Measurements from ENCODE around the gene FAM174C. TPM values are rescaled to one million over a fixed set of nuclear protein-coding genes. Genes with fewer than 3 reads are reported as not detected.
"Not testable (repeated sequence)": the region's sequence is repeated elsewhere in the genome, so short reads cannot be mapped to it uniquely, and the experiment has no call there.

FAM174C gene
- total RNA-seq, 4 donors from 2014 or later: 47.2 to 69.1 (median 59.3) TPM

DNA sequence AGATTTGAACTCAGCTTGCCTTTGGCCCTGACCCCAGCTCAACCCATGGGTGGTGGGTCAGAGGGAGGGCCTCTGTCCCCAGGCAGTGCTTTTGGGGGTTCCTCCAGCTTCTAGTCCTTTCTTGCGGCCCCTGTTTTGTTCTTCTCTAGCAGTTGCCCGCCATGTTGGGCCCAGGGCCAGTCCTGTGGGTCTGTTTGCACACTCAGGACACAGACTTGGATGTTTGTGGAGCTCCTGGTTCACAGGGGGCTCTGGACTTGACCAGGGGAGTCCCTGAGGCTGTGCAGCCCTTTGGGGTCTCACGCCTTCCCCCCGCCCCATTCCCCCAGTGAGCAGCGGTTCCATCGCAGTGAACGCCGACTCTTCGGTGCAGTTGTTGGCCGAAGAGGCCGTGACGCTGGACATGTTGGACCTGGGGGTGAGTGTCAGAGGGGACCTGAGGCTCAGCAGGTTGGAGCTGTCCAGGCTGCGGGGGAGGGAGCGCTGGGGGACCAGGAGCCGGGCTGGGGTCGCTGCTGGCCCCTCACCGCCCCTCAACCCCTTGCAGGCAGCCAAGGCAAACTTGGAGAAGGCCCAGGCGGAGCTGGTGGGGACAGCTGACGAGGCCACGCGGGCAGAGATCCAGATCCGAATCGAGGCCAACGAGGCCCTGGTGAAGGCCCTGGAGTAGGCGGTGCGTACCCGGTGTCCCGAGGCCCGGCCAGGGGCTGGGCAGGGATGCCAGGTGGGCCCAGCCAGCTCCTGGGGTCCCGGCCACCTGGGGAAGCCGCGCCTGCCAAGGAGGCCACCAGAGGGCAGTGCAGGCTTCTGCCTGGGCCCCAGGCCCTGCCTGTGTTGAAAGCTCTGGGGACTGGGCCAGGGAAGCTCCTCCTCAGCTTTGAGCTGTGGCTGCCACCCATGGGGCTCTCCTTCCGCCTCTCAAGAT is 31.3 kb upstream of the FAM174C start:
- ATAC-seq (ENCODE audit: low FRiP score) (peak; percentile 19), DNase-seq (ENCODE audit: low spot score) (peak; percentile 70)
- TF ChIP-seq CTCF (IDR thresholded peaks at IDR 0.05): peak in 2 of 3 donors; percentile 38 to 87

GRCh38 chr19:1244693-1245451 is 30.5 kb upstream of the FAM174C start:
- TF ChIP-seq CTCF (IDR thresholded peaks at IDR 0.05): no peak
- DNase-seq (ENCODE audit: low spot score) (no peak), ATAC-seq (ENCODE audit: low FRiP score) (peak; percentile 1)

DNA sequence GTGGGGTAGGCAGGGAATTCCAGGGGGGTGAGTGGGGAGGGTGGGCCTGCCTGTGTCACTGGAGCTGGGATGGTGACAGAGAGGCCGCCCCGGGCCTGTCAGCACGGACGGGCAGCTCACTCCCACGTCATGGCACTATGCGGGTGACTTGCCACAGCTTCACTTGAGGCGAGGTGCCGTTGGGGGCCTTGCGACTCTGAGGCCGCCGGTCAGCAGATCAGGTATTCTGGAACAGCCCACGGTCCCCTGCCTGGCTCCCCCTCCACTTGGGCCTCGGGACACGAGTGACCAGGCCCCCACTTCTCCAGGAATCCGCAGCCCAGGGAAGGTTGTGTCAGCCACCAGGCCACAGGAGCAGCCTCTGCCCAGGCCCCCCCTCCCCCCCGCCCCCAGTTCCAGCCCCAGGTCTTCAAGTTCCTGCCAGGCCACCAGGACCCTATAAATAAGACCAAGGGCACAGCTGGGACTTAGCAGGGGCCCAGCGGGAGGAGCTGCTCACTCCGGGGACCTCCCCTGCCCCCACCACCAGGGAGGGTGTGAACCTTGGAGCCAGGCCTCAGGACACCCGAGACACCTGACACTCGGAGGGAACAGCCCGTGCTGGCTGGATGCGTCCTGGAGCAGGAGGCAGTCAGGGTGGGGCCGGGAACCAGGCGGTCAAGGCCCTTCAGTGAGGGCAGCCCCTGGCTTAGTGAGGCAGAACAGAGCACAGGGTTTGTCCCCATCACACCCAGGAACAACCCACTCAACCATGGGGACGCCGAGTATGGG is 29.7 kb upstream of the FAM174C start:
- no peak for TF ChIP-seq CTCF (IDR thresholded peaks at IDR 0.05)
- no peak for ATAC-seq (ENCODE audit: low FRiP score)
- no peak for DNase-seq (ENCODE audit: low spot score)

- not testable (repeated sequence) for ATAC-seq (ENCODE audit: low FRiP score); DNase-seq (ENCODE audit: low spot score)
These were observed 28.9 kb upstream of the FAM174C start for GRCh38 chr19:1246265-1247087.

DNA sequence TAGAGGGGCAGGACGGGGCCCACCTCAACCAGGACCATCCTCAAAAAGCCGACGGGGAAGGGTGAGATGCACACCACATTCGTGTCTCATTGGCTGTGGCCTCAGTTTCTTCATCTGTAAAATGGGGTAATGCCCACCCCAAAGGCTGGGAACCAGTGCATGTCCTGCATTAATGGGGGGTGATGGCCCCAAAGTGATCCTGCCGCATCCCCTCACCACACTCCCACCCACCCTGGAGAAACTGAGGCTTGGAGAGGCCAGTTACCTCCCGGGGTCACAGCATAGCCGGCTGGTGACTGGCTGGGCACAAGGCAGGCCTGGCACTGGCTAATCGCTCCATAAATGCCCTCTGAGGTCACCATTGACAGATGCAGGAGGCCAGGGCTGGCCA is 27.6 kb upstream of the FAM174C start:
- ATAC-seq (ENCODE audit: low FRiP score): no peak
- no peak for TF ChIP-seq CTCF (IDR thresholded peaks at IDR 0.05)

GRCh38 chr19:1248139-1248785 is 27.1 kb upstream of the FAM174C start, which contains the start of gene MIDN:
MIDN (plus strand) TSS chr19:1248583; CDS start chr19:1250297, 1,714 bp downstream.
- ATAC-seq (ENCODE audit: low FRiP score): peak; percentile 35
- no peak for TF ChIP-seq CTCF (IDR thresholded peaks at IDR 0.05)
- no peak for DNase-seq (ENCODE audit: low spot score)

More for the DNA sequence above, 27.6 kb upstream of the FAM174C start:
- DNase-seq (ENCODE audit: low spot score): no peak

Data from omental fat pad (tissue), 4 donors.